Measurements from ENCODE around the gene HSD17B8. TPM values are rescaled to one million over a fixed set of nuclear protein-coding genes. Genes with fewer than 3 reads are reported as not detected.

The HSD17B8 gene
- total and polyA plus RNA-seq, 4 donors: 7.8 to 24.8 (median 9.5) TPM

DNA sequence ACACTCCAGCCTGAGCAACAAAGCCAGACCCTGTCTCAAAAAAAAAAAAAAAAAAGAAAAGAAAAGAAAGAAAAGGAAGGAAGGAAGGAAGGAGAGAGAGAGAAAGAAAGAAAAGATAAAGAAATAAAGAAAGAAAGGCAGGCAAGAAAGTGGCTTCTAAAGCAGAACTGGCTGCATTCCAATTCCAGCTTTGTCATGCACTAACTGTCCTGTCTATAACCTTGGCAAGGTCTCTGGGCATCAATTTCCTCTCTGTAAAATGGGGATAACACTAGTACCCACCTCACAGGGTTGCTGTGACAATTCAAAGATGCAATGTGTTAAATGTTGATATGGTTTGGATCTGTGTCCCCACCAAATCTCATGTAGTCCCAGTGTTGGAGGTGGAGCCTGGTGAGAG lies 31.9 kb downstream of the HSD17B8 start:
- H3K4me3 ChIP-seq (ENCODE audit: low read depth, low read length): no peak overlapping the region
- no peaks in the 10 kb centered on the region for H3K4me1 ChIP-seq (ENCODE audit: control insufficient read depth, insufficient read depth, low read length)
- no peaks in the 10 kb centered on the region for H3K36me3 ChIP-seq (ENCODE audit: control insufficient read depth, insufficient read depth, low read length)
- no peak overlapping the region for H3K27ac ChIP-seq (ENCODE audit: low read depth, low read length)
- H3K27me3 ChIP-seq (ENCODE audit: control insufficient read depth, insufficient read depth, low read length): peaks cover 9% of the 10 kb centered on the region
- no peak for DNase-seq (ENCODE audit: low read depth in 4 of 6, low spot score in 6 of 6)
- no peaks in the 10 kb centered on the region for H3K9me3 ChIP-seq (ENCODE audit: control insufficient read depth, insufficient read depth, low read length)

DNA sequence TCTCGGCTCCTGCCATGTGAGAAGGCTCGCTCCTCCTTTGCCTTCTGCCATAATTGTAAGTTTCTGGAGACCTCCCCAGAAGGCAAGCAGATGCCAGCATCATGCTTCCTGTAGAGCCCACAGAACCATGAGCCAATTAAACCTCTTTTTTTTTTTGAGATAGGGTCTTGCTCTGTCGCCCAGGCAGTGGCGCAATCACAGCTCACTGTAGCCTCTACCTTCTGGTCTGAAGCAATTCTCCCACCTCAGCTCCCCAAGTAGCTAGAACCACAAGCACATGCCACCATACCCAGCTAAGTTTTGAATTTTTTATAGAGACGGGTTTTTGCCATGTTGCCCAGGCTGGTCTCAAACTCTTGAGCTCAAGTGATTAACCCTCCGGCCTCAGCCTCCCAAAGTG lies 32.4 kb downstream of the HSD17B8 start:
- no peaks in the 10 kb centered on the region for H3K9me3 ChIP-seq (ENCODE audit: control insufficient read depth, insufficient read depth, low read length)
- H3K27me3 ChIP-seq (ENCODE audit: control insufficient read depth, insufficient read depth, low read length): peaks cover 9% of the 10 kb centered on the region
- no peaks in the 10 kb centered on the region for H3K4me1 ChIP-seq (ENCODE audit: control insufficient read depth, insufficient read depth, low read length)
- no peak overlapping the region for H3K27ac ChIP-seq (ENCODE audit: low read depth, low read length)
- no peak overlapping the region for H3K4me3 ChIP-seq (ENCODE audit: low read depth, low read length)
- 82% methylated on average over 6 of the region's 6 CpGs for WGBS (ENCODE audit: insufficient coverage)
- no peak for DNase-seq (ENCODE audit: low read depth in 4 of 6, low spot score in 6 of 6)
- no peaks in the 10 kb centered on the region for H3K36me3 ChIP-seq (ENCODE audit: control insufficient read depth, insufficient read depth, low read length)

DNA sequence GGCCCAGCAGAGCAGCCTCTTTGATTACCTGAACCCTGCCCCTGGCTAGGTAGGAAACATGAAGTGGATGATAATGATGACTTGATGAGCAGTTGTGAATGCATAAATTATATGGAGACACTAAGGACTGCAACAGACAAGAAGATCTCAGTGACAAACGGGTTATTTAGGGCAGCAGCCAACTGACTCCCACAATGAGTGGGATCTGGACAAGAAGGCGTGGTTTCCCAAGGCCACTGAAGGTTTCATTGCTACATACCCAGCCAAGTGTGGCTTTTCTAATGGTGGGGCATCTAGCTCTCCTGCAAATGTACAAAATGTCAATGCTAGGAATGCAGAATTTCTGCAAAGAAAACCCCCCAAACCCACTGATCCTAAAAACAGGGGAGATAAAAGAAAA lies 33.3 kb downstream of the HSD17B8 start:
- Histone ChIP-seq H3K27ac (ENCODE audit: low read depth, low read length) (no peak overlapping the region), H3K4me1 (ENCODE audit: control insufficient read depth, insufficient read depth, low read length) (no peaks in the 10 kb centered on the region), H3K4me3 (ENCODE audit: low read depth, low read length) (no peak overlapping the region), H3K9me3 (ENCODE audit: control insufficient read depth, insufficient read depth, low read length) (no peaks in the 10 kb centered on the region), H3K27me3 (ENCODE audit: control insufficient read depth, insufficient read depth, low read length) (peaks cover 9% of the 10 kb centered on the region), H3K36me3 (ENCODE audit: control insufficient read depth, insufficient read depth, low read length) (no peaks in the 10 kb centered on the region)
- no peak for DNase-seq (ENCODE audit: low read depth in 4 of 6, low spot score in 6 of 6)
- WGBS (ENCODE audit: insufficient coverage): 63% methylated on average over 2 of the region's 2 CpGs

DNA sequence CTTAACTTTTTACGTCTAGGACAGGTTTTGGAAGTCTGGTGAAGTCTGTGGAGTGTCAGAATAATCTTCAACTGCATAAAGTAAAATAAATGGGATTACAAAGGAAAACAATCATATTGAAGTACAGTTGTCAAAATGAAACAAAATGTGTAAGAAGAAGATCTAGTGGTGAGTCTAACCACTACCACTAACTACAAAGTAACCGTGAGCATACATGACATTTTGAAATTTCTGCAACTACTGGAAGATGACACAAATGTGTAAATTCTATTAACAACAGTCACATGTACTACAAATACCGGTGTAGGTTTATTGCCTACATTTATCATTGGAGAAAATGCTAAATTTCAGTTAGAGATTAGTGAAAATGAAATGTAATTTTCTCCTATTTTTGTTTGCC lies 37.5 kb downstream of the HSD17B8 start:
- WGBS (ENCODE audit: insufficient coverage): no CpG with 5 or more reads among the region's 3 CpGs

DNA sequence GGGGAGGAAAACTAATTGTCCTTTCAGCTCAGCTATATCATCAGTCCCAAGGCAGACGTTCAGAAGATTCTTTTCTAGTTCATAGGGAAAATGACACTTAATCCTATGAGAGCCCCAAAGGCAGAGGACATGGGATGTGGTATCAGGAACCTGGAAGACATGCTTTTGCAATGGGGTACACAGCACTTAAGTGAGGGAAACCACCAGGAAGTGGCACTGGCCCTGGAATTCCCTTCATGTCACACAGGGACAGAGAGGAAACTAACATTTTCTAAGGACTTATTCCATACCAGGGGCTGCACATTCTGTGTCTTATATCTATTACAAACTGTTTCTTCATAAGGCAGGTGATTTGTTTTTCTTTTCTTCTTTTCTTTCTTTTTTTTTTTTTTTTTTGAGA lies 39.0 kb downstream of the HSD17B8 start:
- no peaks in the 10 kb centered on the region for H3K9me3 ChIP-seq (ENCODE audit: control insufficient read depth, insufficient read depth, low read length)
- peaks cover 4% of the 10 kb centered on the region for H3K27me3 ChIP-seq (ENCODE audit: control insufficient read depth, insufficient read depth, low read length)
- H3K27ac ChIP-seq (ENCODE audit: low read depth, low read length): no peak overlapping the region
- no peak overlapping the region for H3K4me3 ChIP-seq (ENCODE audit: low read depth, low read length)
- peaks cover 3% of the 10 kb centered on the region for H3K4me1 ChIP-seq (ENCODE audit: control insufficient read depth, insufficient read depth, low read length)
- DNase-seq (ENCODE audit: low read depth in 4 of 6, low spot score in 6 of 6): no peak
- WGBS (ENCODE audit: insufficient coverage): no CpG with 5 or more reads among the region's 1 CpG
- H3K36me3 ChIP-seq (ENCODE audit: control insufficient read depth, insufficient read depth, low read length): no peaks in the 10 kb centered on the region

More for the DNA sequence above, 37.5 kb downstream of the HSD17B8 start:
- H3K36me3 ChIP-seq (ENCODE audit: control insufficient read depth, insufficient read depth, low read length): no peaks in the 10 kb centered on the region
- DNase-seq (ENCODE audit: low read depth in 4 of 6, low spot score in 6 of 6): no peak
- no peak overlapping the region for H3K4me3 ChIP-seq (ENCODE audit: low read depth, low read length)
- peaks cover 4% of the 10 kb centered on the region for H3K27me3 ChIP-seq (ENCODE audit: control insufficient read depth, insufficient read depth, low read length)
- H3K4me1 ChIP-seq (ENCODE audit: control insufficient read depth, insufficient read depth, low read length): no peaks in the 10 kb centered on the region
- no peaks in the 10 kb centered on the region for H3K9me3 ChIP-seq (ENCODE audit: control insufficient read depth, insufficient read depth, low read length)
- H3K27ac ChIP-seq (ENCODE audit: low read depth, low read length): no peak overlapping the region

DNA sequence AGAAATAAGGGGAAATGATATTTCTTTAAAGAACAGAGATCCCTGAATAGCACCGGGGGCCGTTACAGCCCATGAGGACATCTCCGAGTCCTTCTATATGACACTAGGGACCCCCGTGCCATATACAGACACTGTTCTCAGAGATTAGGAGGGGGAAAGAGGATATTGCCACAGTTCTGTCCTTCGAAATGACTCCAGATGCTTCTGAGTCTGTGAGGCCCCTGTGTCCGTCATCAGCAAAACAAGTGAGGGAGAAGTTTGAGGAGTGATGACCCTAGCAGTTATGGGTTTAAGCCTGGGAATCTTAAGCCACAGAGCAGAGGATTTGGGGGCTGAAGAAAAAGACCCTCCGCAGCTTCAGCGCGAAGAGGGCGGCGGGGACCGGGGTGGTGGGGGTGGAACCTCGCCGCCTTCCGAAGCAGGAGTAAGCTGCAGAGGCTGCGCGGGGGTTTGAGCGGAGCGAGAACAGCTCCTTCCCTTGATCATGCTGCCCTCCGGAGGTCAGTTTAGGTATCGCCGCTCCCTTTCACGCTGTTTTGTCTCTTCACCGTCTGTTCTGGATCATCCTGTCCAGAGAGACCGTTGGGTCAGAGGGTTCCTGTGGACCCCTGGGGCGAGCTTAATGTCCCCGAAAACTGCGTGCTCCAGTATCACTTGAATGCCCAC lies 43.7 kb downstream of the HSD17B8 start:
- no peaks in the 10 kb centered on the region for H3K9me3 ChIP-seq (ENCODE audit: control insufficient read depth, insufficient read depth, low read length)
- H3K27ac ChIP-seq (ENCODE audit: low read depth, low read length): peak overlapping the region; percentile 88
- peak; percentile 72 to 95 (median 86) for DNase-seq (ENCODE audit: low read depth in 4 of 6, low spot score in 6 of 6)
- peak overlapping the region; percentile 83 for H3K4me3 ChIP-seq (ENCODE audit: low read depth, low read length)
- WGBS (ENCODE audit: insufficient coverage): under 1% methylated on average over 24 of the region's 28 CpGs
- H3K36me3 ChIP-seq (ENCODE audit: control insufficient read depth, insufficient read depth, low read length): peaks cover 16% of the 10 kb centered on the region
- H3K4me1 ChIP-seq (ENCODE audit: control insufficient read depth, insufficient read depth, low read length): peaks cover 19% of the 10 kb centered on the region
- H3K27me3 ChIP-seq (ENCODE audit: control insufficient read depth, insufficient read depth, low read length): no peaks in the 10 kb centered on the region

DNA sequence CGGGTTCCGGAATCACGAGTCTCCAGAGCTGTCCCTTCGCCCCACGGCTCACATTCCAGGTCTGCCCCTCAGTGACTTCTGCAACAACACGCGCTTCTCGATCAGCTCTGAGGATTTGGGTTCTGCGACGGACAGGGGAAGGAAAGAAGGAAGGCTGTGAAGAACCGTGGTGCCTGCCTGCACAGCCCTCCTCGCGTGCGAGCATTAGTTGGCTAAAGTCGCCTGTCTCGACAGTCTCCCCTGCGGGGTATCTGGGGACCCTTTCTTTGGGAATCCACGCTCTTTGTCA lies 44.1 kb downstream of the HSD17B8 start:
- H3K36me3 ChIP-seq (ENCODE audit: control insufficient read depth, insufficient read depth, low read length): peaks cover 18% of the 10 kb centered on the region
- peaks cover 19% of the 10 kb centered on the region for H3K4me1 ChIP-seq (ENCODE audit: control insufficient read depth, insufficient read depth, low read length)
- WGBS (ENCODE audit: insufficient coverage): under 1% methylated on average over 18 of the region's 18 CpGs
- H3K9me3 ChIP-seq (ENCODE audit: control insufficient read depth, insufficient read depth, low read length): no peaks in the 10 kb centered on the region
- H3K27ac ChIP-seq (ENCODE audit: low read depth, low read length): peak overlapping the region; percentile 88
- DNase-seq (ENCODE audit: low read depth in 4 of 6, low spot score in 6 of 6): peak in 2 of 6 donors; percentile 19 to 30
- peak overlapping the region; percentile 83 for H3K4me3 ChIP-seq (ENCODE audit: low read depth, low read length)
- H3K27me3 ChIP-seq (ENCODE audit: control insufficient read depth, insufficient read depth, low read length): no peaks in the 10 kb centered on the region

DNA sequence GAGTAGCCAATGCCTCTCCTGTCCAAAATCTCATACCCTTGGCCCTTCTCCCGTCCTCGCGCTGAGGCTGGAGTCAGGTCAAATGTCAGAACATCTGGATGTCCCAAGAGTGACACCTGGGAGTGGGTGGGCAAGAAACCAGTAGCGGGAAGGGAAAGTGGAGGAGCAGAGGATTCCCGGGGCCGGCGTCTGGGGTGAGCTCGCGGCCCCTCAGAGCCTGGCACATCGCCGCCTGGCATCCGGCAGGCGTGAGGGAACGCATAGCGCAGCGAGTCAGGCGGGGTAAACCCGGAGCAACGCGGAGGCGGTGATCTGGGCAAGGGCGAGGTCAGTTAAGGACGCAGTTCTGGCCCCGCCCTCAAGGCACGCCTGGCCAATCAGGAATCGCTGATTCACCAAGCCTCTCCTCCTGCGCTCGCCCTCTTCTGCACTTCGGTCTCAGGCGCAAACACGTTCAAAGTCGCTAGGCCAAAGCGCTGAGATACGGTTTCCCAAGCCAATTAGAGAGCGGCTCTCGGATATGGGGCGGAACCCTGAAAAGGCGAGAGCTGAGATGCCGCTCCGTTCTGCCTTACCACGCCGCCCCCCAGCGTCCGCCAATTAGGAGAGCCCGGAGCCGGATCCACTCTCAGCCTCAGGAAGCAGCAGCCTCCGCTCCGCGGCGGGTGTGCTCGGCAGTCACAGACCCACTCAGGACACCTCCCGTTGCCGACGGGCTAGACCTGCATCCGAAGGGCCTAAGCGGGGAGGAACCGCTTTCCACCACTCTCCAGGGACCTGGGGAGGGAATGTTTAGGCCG lies 44.7 kb downstream of the HSD17B8 start:
- Histone ChIP-seq H3K4me3 (ENCODE audit: low read depth, low read length) (peak overlapping the region; percentile 83), H3K9me3 (ENCODE audit: control insufficient read depth, insufficient read depth, low read length) (no peaks in the 10 kb centered on the region), H3K36me3 (ENCODE audit: control insufficient read depth, insufficient read depth, low read length) (peaks cover 18% of the 10 kb centered on the region), H3K4me1 (ENCODE audit: control insufficient read depth, insufficient read depth, low read length) (peaks cover 19% of the 10 kb centered on the region), H3K27me3 (ENCODE audit: control insufficient read depth, insufficient read depth, low read length) (no peaks in the 10 kb centered on the region), H3K27ac (ENCODE audit: low read depth, low read length) (peak overlapping the region; percentile 94)
- under 1% methylated on average over 48 of the region's 58 CpGs for WGBS (ENCODE audit: insufficient coverage)
- peak; percentile 93 to 99 (median 96) for DNase-seq (ENCODE audit: low read depth in 4 of 6, low spot score in 6 of 6)

DNA sequence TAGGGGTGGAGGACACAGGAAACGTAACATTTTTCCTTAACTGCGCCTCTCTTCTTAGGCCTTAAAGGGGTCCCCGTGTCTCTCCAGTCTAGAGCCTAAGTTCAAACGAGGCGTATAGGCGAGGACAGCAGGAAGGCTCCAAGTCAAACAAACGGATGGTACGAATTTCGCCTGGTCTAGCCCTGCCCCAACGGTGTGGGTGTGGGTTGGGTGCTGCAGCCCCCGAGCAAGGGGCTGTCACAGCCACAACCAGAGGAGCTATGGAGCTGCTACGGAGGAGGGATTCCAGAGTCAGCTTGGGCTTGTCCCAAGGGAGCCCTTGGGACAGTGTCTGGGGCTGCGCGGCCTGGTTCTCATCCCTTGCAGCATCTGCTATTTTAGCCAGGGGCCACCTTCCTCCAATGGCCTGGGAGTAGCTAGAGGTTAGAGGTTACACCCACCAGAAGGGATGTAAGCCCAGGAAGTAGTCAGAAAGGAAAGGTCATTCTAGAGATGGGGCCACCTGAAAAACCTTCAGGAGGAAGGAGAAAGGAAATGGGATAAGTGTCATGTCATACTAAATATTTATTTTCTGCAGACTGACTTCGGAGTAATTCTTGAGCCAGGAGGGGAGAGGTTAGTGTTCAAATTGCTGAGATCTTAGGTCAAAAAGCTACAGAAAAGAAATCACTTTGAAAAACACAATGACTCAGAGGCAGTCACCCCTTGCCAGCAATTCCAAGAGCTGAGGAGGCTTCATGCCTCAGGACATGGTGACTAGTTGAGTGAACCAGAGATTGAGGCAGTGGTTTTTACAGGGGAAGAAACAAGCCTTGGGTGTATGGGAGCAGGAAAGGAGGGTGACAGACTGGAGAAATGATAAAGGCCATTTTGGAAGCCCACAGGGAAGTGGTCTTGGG lies 45.5 kb downstream of the HSD17B8 start:
- DNase-seq (ENCODE audit: low read depth in 4 of 6, low spot score in 6 of 6): no peak
- no peaks in the 10 kb centered on the region for H3K27me3 ChIP-seq (ENCODE audit: control insufficient read depth, insufficient read depth, low read length)
- WGBS (ENCODE audit: insufficient coverage): 3% methylated on average over 12 of the region's 15 CpGs
- peak overlapping the region; percentile 83 for H3K4me3 ChIP-seq (ENCODE audit: low read depth, low read length)
- peaks cover 21% of the 10 kb centered on the region for H3K36me3 ChIP-seq (ENCODE audit: control insufficient read depth, insufficient read depth, low read length)
- H3K4me1 ChIP-seq (ENCODE audit: control insufficient read depth, insufficient read depth, low read length): peaks cover 19% of the 10 kb centered on the region
- H3K9me3 ChIP-seq (ENCODE audit: control insufficient read depth, insufficient read depth, low read length): no peaks in the 10 kb centered on the region
- H3K27ac ChIP-seq (ENCODE audit: low read depth, low read length): peak overlapping the region; percentile 94

All from spinal cord (tissue), 10 donors.